Endodermal cell (in vitro differentiated cells): ENCODE results near the gene LAMA2. TPM values are rescaled to one million over a fixed set of nuclear protein-coding genes. Genes with fewer than 3 reads are reported as not detected.

Source experiments
- DNase-seq: peaks from one replicate; pipeline ENCODE4 v3.0.0-alpha.2; 2017
- H3K27ac ChIP-seq: 2 replicates; pipeline ENCODE4 v1.5.1; 2013; ENCODE audit warnings: mild to moderate bottlenecking, low read depth, low read length, moderate library complexity
- H3K27me3 ChIP-seq: 2 replicates; pipeline ENCODE4 v1.6.1; 2013; ENCODE audit warnings: mild to moderate bottlenecking, low read length, moderate library complexity; ENCODE audit not compliant: insufficient read depth, control insufficient read depth, poor library complexity, severe bottlenecking
- H3K36me3 ChIP-seq: 2 replicates; pipeline ENCODE4 v1.7.0; 2013; ENCODE audit warnings: mild to moderate bottlenecking, low read length, moderate library complexity; ENCODE audit not compliant: control insufficient read depth, insufficient read depth
- H3K4me1 ChIP-seq: one replicate; pipeline ENCODE4 v1.7.0; 2013; ENCODE audit warnings: low read length; ENCODE audit not compliant: control insufficient read depth, insufficient read depth
- H3K4me3 ChIP-seq: 2 replicates; pipeline ENCODE4 v1.5.1; 2013; ENCODE audit warnings: mild to moderate bottlenecking, low read length, moderate library complexity
- H3K9ac ChIP-seq: 2 replicates; pipeline ENCODE4 v1.6.1; 2013; ENCODE audit warnings: mild to moderate bottlenecking, low read length, moderate library complexity; ENCODE audit not compliant: poor library complexity, severe bottlenecking; ENCODE audit errors: extremely low read depth
- H3K9me3 ChIP-seq: 2 replicates; pipeline ENCODE4 v1.6.1; 2013; ENCODE audit warnings: mild to moderate bottlenecking, low read length, moderate library complexity; ENCODE audit not compliant: control insufficient read depth
- H3K27ac Mint-ChIP-seq: 2 replicates; pipeline ENCODE4 v1.8.0; 2020; ENCODE audit warnings: mixed read lengths
- H3K27me3 Mint-ChIP-seq: 2 replicates; pipeline ENCODE4 v1.8.0; 2021; ENCODE audit warnings: mild to moderate bottlenecking, mixed read lengths; ENCODE audit not compliant: insufficient read depth
- H3K36me3 Mint-ChIP-seq: 2 replicates; pipeline ENCODE4 v1.8.0; 2020; ENCODE audit warnings: low read depth, mixed read lengths
- H3K4me1 Mint-ChIP-seq: 2 replicates; pipeline ENCODE4 v1.8.0; 2020; ENCODE audit warnings: mixed read lengths
- H3K4me3 Mint-ChIP-seq: 2 replicates; pipeline ENCODE4 v1.8.0; 2020; ENCODE audit warnings: mild to moderate bottlenecking, moderate library complexity, mixed read lengths
- H3K9me3 Mint-ChIP-seq: 2 replicates; pipeline ENCODE4 v1.8.0; 2020; ENCODE audit warnings: mild to moderate bottlenecking, mixed read lengths
- CTCF ChIP-seq: fragments of 200-600 bp; sonication (generic); conservative IDR thresholded peaks from 2 replicates; pipeline ENCODE4 v1.5.0; 2021; ENCODE audit warnings: antibody characterized with exemption, mild to moderate bottlenecking
- WGBS, 2 experiments: methylation state at CpG; one replicate each; pipeline versions ENCODE4 v1.1.5 to v1.1.7; 2013; ENCODE audit warnings: missing lambda C conversion rate in 2 of 2, mixed read lengths in 1 of 2; ENCODE audit not compliant: insufficient coverage in 1 of 2, insufficient read length in 1 of 2; 5-methylcytosine and 5-hydroxymethylcytosine counted together
- total RNA-seq, 2 donors: library from RNA; stranded (reverse); fragmentation: NEBNext Ultra II Directional in 1 of 2; extraction: Animal tissue kit (Norgen Biotek cat#: 25700) in 1 of 2; gene quantifications; 2 replicates in 1 of 2; 3 replicates in 1 of 2; pipeline ENCODE4 v1.2.1, GENCODE V29; 2021

The LAMA2 gene
- total RNA-seq, 2 donors from 2014 or later, result 2.3 to 4.1 TPM

DNA sequence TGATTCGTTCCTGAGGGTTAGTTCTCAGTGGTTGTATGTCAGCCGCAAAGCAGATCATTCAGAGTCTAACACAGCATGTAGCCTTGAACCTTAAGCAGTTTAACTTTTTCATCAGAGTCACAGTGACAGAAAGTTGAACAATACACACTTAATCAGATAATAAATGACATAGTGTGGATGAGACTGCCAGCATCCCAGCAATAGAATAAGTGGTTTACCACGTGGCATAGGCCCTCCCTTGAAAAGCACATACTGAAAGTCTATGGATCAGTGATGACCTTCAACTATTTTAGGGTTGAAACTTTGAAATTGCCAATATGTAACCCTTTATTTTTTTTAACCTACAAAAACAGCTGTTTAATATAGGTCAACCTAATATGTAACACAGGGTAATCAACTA is 561.7 kb downstream of the LAMA2 start:
- Histone ChIP-seq H3K4me1 (peaks cover 6% of the 10 kb centered on the region), H3K9me3 (no peaks in the 10 kb centered on the region), H3K27ac (no peak overlapping the region), H3K9ac (no peak overlapping the region), H3K27me3 (no peaks in the 10 kb centered on the region), H3K36me3 (no peaks in the 10 kb centered on the region), H3K4me3 (no peak overlapping the region)
- WGBS, 2 experiments, result 60 to 92% methylated on average over 1 to 3 of the region's 3 CpGs
- H3K9me3 Mint-ChIP-seq, result no peaks in the 10 kb centered on the region
- H3K4me1 Mint-ChIP-seq, result peaks cover 19% of the 10 kb centered on the region
- TF ChIP-seq CTCF, result no peak
- no peaks in the 10 kb centered on the region for H3K36me3 Mint-ChIP-seq
- no peak overlapping the region for H3K4me3 Mint-ChIP-seq
- no peaks in the 10 kb centered on the region for H3K27me3 Mint-ChIP-seq
- H3K27ac Mint-ChIP-seq, result no peak overlapping the region
- no peak for DNase-seq

GRCh38 chr6:129446272-129447197 is 563.6 kb downstream of the LAMA2 start:
- no peak for DNase-seq
- no peaks in the 10 kb centered on the region for H3K27me3 Mint-ChIP-seq
- Histone ChIP-seq H3K36me3 (no peaks in the 10 kb centered on the region), H3K9ac (no peak overlapping the region), H3K4me3 (no peak overlapping the region), H3K4me1 (no peaks in the 10 kb centered on the region), H3K9me3 (no peaks in the 10 kb centered on the region), H3K27ac (no peak overlapping the region), H3K27me3 (no peaks in the 10 kb centered on the region)
- WGBS, 2 experiments, result 73 to 95% methylated on average over 1 to 4 of the region's 7 CpGs
- no peaks in the 10 kb centered on the region for H3K9me3 Mint-ChIP-seq
- no peak overlapping the region for H3K27ac Mint-ChIP-seq
- no peaks in the 10 kb centered on the region for H3K36me3 Mint-ChIP-seq
- H3K4me3 Mint-ChIP-seq, result no peak overlapping the region
- peaks cover 5% of the 10 kb centered on the region for H3K4me1 Mint-ChIP-seq
- no peak for TF ChIP-seq CTCF

GRCh38 chr6:129447198-129447565 is 564.2 kb downstream of the LAMA2 start:
- Histone ChIP-seq H3K36me3 (no peaks in the 10 kb centered on the region), H3K27me3 (no peaks in the 10 kb centered on the region), H3K9ac (no peak overlapping the region), H3K27ac (no peak overlapping the region), H3K9me3 (no peaks in the 10 kb centered on the region), H3K4me3 (no peak overlapping the region), H3K4me1 (no peaks in the 10 kb centered on the region)
- H3K27ac Mint-ChIP-seq, result no peak overlapping the region
- peaks cover 5% of the 10 kb centered on the region for H3K4me1 Mint-ChIP-seq
- no peak for DNase-seq
- H3K27me3 Mint-ChIP-seq, result no peaks in the 10 kb centered on the region
- no peak for TF ChIP-seq CTCF
- H3K9me3 Mint-ChIP-seq, result no peaks in the 10 kb centered on the region
- WGBS, 2 experiments, result 92% methylated on average over 2 to 3 of the region's 3 CpGs
- no peaks in the 10 kb centered on the region for H3K36me3 Mint-ChIP-seq
- H3K4me3 Mint-ChIP-seq, result no peak overlapping the region
